Panc1 (cell line): ENCODE results near the gene CCDC159.

Experiments used
- REST ChIP-seq, 2 experiments: IDR thresholded peaks; 2 replicates each; pipeline ENCODE4 v1.6.1; 2011 to 2012; ENCODE audit warnings: low read depth in 2 of 2, control low read depth in 1 of 2, low read length in 1 of 2, mild to moderate bottlenecking in 1 of 2, moderate library complexity in 1 of 2; ENCODE audit not compliant: insufficient read depth in 1 of 2
- TF ChIP-seq, protein P1 (sequence below): fragments of 450-650 bp; IDR thresholded peaks from 2 replicates; pipeline ENCODE4 v1.5.1; 2017; ENCODE audit warnings: mild to moderate bottlenecking

DNA sequence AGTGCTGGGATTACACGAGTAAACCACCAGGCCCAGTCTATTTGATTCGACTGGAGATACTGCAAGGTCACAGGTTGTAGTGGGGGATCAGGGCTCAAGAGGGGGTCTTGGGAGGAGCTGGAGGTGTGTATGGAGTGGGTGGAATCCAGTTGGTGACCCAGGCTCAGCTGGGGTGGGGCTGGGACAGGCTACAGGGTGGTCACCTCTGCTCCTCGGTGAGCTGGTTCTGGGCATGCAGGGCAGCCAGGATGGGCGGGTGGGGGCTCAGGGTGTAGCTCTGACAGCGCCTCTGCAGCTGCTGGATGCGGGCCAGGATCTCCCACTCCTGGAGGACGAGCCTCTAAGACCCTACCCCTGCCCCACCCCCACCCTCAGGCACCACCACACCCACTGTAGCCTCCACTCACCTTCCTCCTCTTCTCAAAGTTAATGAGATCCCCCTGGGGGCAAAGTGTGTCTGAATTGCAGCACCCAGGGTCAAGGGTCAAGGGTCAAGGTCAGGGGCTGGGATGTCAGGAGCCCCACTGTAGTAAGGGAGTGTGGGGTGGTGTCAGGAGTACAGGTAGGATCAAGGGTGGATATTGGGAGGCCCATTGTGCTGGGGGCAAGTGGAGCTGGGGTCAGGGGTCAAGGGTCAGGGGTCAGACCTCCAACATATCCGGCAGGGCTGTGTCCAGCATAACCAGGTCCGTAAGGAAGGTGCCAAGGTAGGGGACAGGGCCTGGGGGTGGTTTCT, 55.7 kb downstream of the CCDC159 start:
- TF ChIP-seq, protein P1, sequence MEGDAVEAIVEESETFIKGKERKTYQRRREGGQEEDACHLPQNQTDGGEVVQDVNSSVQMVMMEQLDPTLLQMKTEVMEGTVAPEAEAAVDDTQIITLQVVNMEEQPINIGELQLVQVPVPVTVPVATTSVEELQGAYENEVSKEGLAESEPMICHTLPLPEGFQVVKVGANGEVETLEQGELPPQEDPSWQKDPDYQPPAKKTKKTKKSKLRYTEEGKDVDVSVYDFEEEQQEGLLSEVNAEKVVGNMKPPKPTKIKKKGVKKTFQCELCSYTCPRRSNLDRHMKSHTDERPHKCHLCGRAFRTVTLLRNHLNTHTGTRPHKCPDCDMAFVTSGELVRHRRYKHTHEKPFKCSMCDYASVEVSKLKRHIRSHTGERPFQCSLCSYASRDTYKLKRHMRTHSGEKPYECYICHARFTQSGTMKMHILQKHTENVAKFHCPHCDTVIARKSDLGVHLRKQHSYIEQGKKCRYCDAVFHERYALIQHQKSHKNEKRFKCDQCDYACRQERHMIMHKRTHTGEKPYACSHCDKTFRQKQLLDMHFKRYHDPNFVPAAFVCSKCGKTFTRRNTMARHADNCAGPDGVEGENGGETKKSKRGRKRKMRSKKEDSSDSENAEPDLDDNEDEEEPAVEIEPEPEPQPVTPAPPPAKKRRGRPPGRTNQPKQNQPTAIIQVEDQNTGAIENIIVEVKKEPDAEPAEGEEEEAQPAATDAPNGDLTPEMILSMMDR, result no peak
- no peak for TF ChIP-seq REST (IDR thresholded peaks at IDR 0.05; ENCODE audit: insufficient read depth in 1 of 2, low read depth in 2 of 2, low read length in 1 of 2)
